Suprapubic skin (tissue), 4 donors: ENCODE results near the gene COQ9. TPM values are rescaled to one million over a fixed set of nuclear protein-coding genes. Genes with fewer than 3 reads are reported as not detected.
A peak's percentile ranks its signal among the peaks of the same experiment; 100 is the strongest.

ENCODE experiments used
- DNase-seq, 2 donors: peaks; one replicate each; pipeline ENCODE4 v3.0.0-alpha.2; 2019; ENCODE audit warnings: low spot score in 2 of 2
- H3K27ac ChIP-seq: fragments of 200-600 bp; sonication (generic); one replicate; pipeline ENCODE4 v1.5.1; 2019
- H3K27me3 ChIP-seq: fragments of 200-600 bp; sonication (generic); one replicate; pipeline ENCODE4 v1.5.1; 2019
- H3K36me3 ChIP-seq: fragments of 200-600 bp; sonication (generic); one replicate; pipeline ENCODE4 v1.5.1; 2019
- H3K4me1 ChIP-seq: fragments of 200-600 bp; sonication (generic); one replicate; pipeline ENCODE4 v1.5.1; 2019
- H3K4me3 ChIP-seq: fragments of 200-600 bp; sonication (generic); one replicate; pipeline ENCODE4 v1.5.1; 2019; ENCODE audit warnings: mild to moderate bottlenecking
- H3K9me3 ChIP-seq: fragments of 200-600 bp; sonication (generic); one replicate; pipeline ENCODE4 v1.5.1; 2019
- EP300 ChIP-seq: sonication (generic); formaldehyde crosslinking; IDR thresholded peaks from one replicate; pipeline ENCODE4 v1.6.1; 2017; ENCODE audit warnings: antibody characterized with exemption
- POLR2A ChIP-seq, 2 donors: fragments of 450-650 bp; IDR thresholded peaks; one replicate each; pipeline ENCODE4 v1.6.1; 2017; ENCODE audit warnings: antibody characterized with exemption in 2 of 2, mild to moderate bottlenecking in 2 of 2, moderate library complexity in 2 of 2
- POLR2AphosphoS5 ChIP-seq, 3 donors: sonication (generic); formaldehyde crosslinking; IDR thresholded peaks; one replicate each; pipeline ENCODE4 v1.6.1; 2017; ENCODE audit warnings: antibody characterized with exemption in 3 of 3
- WGBS: methylation state at CpG from one replicate; pipeline ENCODE4 v1.1.5; 2018; 5-methylcytosine and 5-hydroxymethylcytosine counted together
- total RNA-seq, 4 donors: library from RNA; depleted of rRNA; stranded (reverse); fragments of >200 nt; gene quantifications; one replicate each; pipeline ENCODE4 v1.1.0, GENCODE V29; 2016
- TF ChIP-seq, protein P1 (sequence below), 2 donors: fragments of 200-600 bp in 1 of 2; fragments of 450-650 bp in 1 of 2; sonication (generic) in 1 of 2; IDR thresholded peaks; one replicate each; pipeline ENCODE4 v1.5.1; 2016 to 2019; ENCODE audit warnings: antibody characterized with exemption in 2 of 2, mild to moderate bottlenecking in 1 of 2, moderate library complexity in 1 of 2

COQ9 gene
- total RNA-seq, 4 donors from 2014 or later: 45.7 to 60.1 (median 48.8) TPM

DNA sequence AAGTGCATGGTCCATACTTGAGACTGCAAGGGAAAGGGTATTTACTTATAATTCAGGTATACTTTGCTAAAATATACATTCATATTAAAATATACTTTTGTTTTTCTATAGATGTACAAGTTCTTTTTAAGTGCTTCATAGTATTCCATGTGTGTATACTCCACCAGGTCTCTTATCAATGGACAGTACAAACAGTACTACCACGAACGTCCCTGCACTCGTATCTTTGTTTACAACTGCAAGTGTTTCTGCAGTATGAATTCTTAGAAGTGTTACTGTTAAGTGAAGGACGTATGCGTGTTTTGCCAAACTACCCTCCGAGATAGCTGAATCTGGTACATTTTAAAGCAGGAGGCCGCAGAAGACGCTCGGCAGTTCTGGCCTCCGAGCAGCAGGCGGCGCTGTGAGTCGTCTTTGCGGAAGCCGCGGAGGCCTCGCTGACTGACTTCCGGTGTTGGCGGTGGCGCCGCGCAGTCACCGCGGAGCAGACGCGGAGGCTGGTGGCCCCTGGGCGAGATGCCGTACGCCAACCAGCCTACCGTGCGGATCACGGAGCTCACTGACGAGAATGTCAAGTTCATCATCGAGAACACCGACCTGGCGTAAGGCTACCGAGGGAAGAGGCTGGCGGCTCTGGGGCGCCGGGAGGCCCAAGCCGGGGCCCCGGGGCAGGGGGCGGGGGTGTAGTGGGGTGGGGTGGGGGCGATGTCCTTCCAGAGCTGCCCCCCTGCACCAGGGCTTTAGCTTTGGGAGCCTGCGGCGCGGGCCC, 15.1 kb downstream of the COQ9 start, which contains the start of gene POLR2C:
TSS of gene POLR2C (plus strand) at position 471 of the 769 bp plus-strand sequence. CDS start at position 517, 46 bp downstream.
- Histone ChIP-seq H3K27me3 (no peaks in the 10 kb centered on the region), H3K36me3 (peaks cover 66% of the 10 kb centered on the region), H3K4me1 (peaks cover 20% of the 10 kb centered on the region), H3K4me3 (peak within 1 kb of the TSS; percentile 88), H3K27ac (peak within 1 kb of the TSS; percentile 83), H3K9me3 (no peaks in the 10 kb centered on the region)
- TF ChIP-seq POLR2AphosphoS5 (IDR thresholded peaks at IDR 0.05) (peak; percentile 93 to 96 (median 94)), EP300 (no peak), POLR2A (IDR thresholded peaks at IDR 0.05) (peak; percentile 73 to 85)
- TF ChIP-seq, protein P1, sequence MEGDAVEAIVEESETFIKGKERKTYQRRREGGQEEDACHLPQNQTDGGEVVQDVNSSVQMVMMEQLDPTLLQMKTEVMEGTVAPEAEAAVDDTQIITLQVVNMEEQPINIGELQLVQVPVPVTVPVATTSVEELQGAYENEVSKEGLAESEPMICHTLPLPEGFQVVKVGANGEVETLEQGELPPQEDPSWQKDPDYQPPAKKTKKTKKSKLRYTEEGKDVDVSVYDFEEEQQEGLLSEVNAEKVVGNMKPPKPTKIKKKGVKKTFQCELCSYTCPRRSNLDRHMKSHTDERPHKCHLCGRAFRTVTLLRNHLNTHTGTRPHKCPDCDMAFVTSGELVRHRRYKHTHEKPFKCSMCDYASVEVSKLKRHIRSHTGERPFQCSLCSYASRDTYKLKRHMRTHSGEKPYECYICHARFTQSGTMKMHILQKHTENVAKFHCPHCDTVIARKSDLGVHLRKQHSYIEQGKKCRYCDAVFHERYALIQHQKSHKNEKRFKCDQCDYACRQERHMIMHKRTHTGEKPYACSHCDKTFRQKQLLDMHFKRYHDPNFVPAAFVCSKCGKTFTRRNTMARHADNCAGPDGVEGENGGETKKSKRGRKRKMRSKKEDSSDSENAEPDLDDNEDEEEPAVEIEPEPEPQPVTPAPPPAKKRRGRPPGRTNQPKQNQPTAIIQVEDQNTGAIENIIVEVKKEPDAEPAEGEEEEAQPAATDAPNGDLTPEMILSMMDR (IDR thresholded peaks at IDR 0.05): peak; percentile 96
- 4% methylated on average over 13 of the region's 47 CpGs for WGBS
- peak; percentile 90 to 93 for DNase-seq

DNA sequence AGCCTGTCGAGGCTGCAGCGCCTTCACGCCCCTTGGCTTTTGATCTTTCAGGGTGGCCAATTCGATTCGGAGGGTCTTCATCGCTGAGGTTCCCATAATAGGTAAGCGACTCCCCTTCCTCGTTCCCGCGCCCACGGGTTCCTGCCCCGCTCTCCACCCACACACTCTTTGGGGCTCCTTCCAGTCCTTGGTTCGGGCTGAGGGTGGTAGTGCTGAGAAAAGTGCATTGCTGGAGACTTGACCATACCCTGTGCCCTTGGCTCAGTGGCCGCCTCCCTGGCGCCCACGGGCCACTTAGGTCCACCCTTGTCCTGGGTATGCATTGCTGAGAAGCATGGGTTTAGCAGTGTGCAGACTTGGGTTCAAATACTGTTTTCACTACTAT, 15.7 kb downstream of the COQ9 start:
- Histone ChIP-seq H3K27ac (peak overlapping the region; percentile 83), H3K4me1 (peaks cover 20% of the 10 kb centered on the region), H3K27me3 (no peaks in the 10 kb centered on the region), H3K36me3 (peaks cover 66% of the 10 kb centered on the region), H3K4me3 (peak overlapping the region; percentile 88), H3K9me3 (no peaks in the 10 kb centered on the region)
- TF ChIP-seq EP300 (no peak), POLR2AphosphoS5 (IDR thresholded peaks at IDR 0.05) (no peak), POLR2A (IDR thresholded peaks at IDR 0.05) (no peak)
- TF ChIP-seq, protein P1 (IDR thresholded peaks at IDR 0.05): no peak
- WGBS: 0% methylated on average over 14 of the region's 16 CpGs
- DNase-seq: no peak

DNA sequence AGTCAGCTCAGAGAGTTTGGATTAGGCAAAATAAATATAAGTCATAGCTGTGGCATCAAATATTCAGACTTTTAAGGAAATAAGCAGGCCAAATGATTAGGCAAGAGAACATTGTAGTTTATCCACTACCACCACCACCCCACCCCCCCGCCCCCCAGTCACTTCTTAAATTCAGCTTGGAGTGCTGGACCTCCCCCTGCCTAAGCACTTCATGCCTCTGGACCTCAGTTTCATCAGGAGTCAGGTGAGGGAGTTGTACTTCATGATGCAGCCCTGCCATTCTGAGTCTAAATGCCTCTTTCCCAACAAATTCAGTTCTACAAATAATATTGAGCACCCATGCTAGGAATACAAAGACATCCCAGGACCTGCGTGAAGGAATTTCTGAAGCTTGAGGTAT, 17.2 kb downstream of the COQ9 start:
- no peaks in the 10 kb centered on the region for H3K27me3 ChIP-seq
- no peak overlapping the region for H3K27ac ChIP-seq
- WGBS: 94% methylated on average over 2 of the region's 2 CpGs
- TF ChIP-seq EP300: no peak
- no peak for TF ChIP-seq POLR2A (IDR thresholded peaks at IDR 0.05)
- no peak for TF ChIP-seq POLR2AphosphoS5 (IDR thresholded peaks at IDR 0.05)
- TF ChIP-seq, protein P1 (IDR thresholded peaks at IDR 0.05): no peak
- peaks cover 21% of the 10 kb centered on the region for H3K4me1 ChIP-seq
- no peak overlapping the region for H3K4me3 ChIP-seq
- H3K9me3 ChIP-seq: no peaks in the 10 kb centered on the region
- H3K36me3 ChIP-seq: peaks cover 66% of the 10 kb centered on the region
- no peak for DNase-seq

DNA sequence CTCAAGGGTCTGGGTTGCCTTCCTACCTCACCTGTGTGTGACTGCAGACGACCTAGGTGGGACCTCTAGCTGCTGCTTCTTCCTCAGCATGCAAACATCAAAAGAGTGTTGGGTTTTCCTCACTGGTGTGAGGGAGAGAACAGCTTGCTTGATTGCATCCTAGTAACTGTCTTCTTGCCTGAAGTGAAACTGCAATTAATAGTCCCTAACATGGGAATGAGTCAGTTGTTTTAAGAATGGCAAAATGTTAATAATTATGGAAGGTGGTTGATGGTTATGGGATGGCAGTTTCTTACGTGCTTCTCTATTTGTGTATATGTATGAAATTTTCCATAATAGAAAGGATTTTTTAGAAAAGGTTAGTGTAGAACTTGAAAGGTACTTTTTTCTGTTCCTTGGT, 21.1 kb downstream of the COQ9 start:
- Histone ChIP-seq H3K9me3 (no peaks in the 10 kb centered on the region), H3K36me3 (peaks cover 82% of the 10 kb centered on the region), H3K4me1 (peaks cover 32% of the 10 kb centered on the region), H3K27ac (no peak overlapping the region), H3K27me3 (no peaks in the 10 kb centered on the region), H3K4me3 (no peak overlapping the region)
- no peak for DNase-seq
- no peak for TF ChIP-seq POLR2A (IDR thresholded peaks at IDR 0.05)
- TF ChIP-seq POLR2AphosphoS5 (IDR thresholded peaks at IDR 0.05): no peak
- TF ChIP-seq, protein P1 (IDR thresholded peaks at IDR 0.05): no peak
- no peak for TF ChIP-seq EP300
- 83% methylated on average over 2 of the region's 2 CpGs for WGBS

DNA sequence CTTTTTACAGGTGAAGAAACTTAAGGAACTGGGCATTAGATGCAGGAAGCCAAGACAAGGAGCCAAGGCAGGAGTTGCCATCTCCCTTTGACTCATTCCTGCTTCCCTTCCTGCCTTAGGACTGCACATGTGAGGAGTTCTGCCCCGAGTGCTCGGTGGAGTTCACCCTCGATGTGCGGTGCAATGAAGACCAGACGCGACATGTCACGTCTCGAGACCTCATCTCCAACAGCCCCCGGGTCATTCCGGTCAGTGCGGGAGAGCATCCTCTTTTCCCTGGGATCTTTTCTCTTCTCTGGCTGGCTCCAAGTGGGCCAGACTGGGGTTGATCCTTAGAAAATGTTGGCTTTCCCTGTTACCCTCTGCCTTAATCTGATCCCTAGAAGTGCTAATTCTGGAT, 21.8 kb downstream of the COQ9 start:
- Histone ChIP-seq H3K27me3 (no peaks in the 10 kb centered on the region), H3K27ac (no peak overlapping the region), H3K4me3 (no peak overlapping the region), H3K36me3 (peaks cover 89% of the 10 kb centered on the region), H3K4me1 (peaks cover 25% of the 10 kb centered on the region), H3K9me3 (no peaks in the 10 kb centered on the region)
- TF ChIP-seq EP300: no peak
- TF ChIP-seq POLR2AphosphoS5 (IDR thresholded peaks at IDR 0.05): no peak
- TF ChIP-seq, protein P1 (IDR thresholded peaks at IDR 0.05): no peak
- no peak for TF ChIP-seq POLR2A (IDR thresholded peaks at IDR 0.05)
- 81% methylated on average over 11 of the region's 11 CpGs for WGBS
- no peak for DNase-seq
